Stimulated activated CD8-positive, alpha-beta memory T cell treated with anti-CD3 and anti-CD28 coated beads, Interleukin-7, amount 100 ng/mL, for 24 hours (primary cell): ENCODE measurements around the gene KLHL30.

Experiments used
- DNase-seq: peaks from one replicate; pipeline ENCODE4 v3.0.0-alpha.2; 2020; ENCODE audit warnings: low read depth

Gene KLHL30

DNA sequence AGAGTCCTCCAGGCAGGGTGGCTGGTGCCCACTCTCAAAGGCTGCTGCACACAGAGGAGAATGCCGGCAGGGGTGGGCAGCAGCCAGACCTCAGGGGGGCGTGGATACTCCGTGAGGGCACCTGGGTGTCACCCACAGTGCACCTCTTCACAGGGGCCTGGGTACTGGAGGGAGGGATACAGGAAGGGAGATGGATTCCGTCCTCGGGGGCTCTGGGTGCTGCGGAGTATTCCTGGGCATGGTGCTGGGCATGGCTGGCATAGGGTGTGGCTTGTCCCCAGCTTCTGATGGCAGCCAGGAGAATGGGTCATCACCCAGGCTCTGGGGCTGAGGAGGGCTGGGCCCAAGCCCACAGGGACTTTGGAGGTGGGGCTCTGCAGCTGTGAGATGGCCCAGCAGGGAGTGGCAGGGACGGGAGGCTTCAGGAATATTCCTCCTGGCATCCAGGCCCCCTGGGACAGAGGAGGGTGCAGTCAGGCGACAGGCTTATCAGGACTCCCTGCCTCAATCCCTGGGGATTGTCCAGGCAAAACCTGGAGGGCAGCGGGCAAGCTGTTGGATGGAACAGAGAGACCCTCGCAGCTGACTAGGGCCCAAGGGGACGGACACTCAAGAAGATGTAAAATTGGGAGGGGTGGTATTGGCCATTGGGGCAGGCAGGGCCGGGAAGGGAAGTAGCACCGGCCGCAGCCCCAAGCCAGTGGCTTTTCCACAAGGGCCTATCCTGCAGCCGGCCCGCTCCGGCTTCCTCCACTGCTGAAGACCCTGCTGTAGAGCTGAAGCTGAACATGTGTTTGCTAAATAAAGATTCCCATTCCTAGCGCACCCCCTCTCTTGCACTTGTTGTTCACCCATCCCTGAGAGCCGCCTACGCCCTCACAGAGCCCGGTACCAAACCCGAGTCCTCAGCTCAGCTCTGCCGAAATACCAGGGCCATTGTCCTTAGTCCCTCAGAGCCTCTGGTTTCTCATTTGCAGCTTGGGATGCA is 5.7 kb upstream of the KLHL30 start:
- no peak for DNase-seq

DNA sequence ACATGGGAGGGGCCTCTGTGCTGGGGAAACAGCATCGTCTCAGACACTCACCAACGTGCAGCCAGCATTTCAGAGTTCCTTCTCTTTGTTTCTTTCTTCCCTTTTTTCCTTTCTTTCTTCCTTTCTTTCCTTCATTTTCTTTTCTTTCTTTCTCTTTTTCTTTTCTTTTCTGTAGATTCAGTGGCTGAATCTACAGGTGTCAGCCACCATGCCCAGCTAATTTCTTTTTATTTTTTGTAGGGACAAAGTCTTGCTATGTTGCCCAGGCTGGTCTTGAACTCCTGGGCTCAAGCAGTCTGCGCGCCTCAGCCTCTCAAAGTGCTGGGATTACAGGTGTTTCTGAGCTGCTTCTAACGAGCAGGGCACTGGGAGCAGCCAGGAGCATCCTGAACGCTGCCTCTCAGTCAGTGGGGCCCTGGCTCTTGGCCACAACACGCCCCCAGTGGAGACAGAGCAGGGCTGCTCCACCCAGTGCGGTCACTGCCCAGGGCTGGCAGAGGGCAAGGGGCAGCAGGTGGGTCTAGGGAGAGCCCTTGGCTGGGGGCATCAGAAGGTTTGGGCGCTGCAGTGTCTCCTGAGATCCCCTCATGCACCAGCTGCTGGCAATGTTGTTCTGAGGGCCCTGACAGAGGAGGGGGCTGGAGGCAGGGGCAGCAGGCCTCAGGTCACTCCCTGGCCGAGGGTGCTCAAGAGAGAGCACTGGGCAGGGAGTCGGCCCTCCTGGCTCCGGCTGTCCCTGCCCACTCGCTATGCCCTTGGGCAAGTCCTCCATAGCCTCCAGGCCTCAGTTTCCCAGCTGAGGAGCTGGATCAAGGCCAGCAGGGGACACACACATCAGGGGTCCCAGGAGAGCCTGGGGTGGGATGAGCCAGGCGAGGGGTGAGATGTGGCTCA is 4.7 kb upstream of the KLHL30 start:
- no peak for DNase-seq

DNA sequence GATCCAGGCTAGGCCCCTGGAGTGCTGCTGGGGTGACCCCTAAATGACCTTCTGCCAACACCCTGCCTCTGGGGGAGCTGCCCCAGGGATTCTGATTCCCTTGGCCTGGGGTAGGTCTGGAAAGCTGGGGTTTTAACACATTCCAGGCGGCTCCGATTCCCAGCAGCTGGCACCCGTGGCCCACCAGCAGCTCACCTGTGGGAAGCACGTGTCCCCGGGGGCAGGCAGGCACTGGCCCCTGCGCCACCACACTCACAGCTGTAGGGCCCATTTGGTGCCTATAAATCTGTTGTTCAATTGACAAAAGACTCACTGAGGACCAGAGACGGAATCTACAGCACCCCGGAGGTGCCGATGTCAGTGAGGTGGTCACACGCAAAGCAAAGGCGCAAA is 4.1 kb upstream of the KLHL30 start:
- no peak for DNase-seq

DNA sequence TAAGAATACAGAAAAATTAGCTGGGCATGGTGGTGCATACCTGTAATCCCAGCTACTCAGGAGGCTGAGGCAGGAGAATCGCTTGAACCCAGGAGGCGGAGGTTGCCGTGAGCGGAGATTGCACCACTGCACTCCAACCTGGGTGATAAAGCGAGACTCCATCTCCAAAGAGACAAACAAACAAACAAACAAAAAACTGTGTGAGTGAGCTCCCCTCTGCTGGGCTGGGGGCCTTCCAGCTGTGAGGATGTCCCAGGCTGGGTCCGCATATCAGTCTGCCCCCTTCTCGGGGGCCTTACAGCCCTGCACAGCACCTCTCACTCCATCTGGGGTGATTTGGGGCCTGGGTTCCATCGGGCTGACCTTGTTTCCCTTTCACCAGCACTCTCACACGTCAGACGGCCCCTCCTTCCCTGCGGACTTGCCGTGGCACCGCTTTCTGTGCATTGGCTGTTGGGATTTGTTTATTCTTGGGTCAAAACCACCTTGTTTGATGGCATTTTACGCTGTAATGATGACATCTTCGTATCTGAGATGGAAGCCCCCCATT is 2.8 kb upstream of the KLHL30 start:
- DNase-seq = no peak

DNA sequence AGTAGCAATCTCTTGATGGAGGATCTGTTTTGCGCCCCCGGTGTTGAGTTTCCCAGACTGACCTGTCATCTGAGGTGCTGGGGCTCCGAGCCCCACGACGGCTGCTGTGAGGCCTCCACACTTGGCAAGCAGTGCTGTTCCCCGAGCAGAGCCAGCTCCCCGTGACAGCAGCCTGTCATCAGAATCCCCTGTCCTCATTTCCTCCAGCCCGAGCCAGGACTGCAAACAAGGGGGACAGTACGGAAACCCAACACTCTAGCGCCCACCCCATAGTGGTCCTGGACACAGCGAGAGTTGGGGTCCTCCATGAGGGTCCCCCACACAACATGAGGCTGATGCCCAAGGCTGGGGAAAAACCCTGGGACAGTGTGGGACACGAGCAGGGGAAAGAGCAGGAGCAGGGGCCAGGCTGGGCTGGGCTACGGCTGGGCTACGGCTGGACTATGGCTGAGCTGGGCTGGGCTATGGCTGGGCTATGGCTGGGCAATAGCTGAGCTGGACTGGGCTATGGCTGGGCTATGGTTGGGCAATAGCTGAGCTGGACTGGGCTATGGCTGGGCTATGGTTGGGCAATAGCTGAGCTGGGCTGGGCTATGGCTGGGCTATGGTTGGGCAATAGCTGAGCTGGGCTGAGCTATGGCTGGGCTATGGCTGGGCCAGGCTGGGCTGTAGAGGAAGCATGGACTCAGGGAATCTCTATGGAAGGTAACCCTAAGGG is 1.5 kb upstream of the KLHL30 start:
- DNase-seq = no peak

DNA sequence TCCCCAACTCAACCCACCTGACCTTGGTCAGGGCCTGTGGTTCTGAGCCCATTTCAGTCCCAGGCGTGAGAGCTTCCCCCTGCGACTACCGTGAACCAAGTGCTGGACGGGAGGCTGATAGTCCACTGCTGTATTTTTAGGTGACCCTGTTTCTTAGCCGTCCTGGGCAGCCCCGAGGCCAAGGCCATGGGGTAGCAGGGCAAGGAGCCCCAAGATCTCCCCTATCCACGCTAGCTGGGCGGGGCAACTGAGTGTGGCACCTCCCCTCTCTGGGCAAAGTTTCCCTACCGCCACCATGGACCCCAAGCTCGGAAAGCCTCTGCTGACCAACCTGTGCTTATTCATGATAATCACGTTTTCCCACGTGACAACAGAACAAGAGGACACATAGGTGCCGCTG is 583 bp upstream of the KLHL30 start:
- DNase-seq = no peak

DNA sequence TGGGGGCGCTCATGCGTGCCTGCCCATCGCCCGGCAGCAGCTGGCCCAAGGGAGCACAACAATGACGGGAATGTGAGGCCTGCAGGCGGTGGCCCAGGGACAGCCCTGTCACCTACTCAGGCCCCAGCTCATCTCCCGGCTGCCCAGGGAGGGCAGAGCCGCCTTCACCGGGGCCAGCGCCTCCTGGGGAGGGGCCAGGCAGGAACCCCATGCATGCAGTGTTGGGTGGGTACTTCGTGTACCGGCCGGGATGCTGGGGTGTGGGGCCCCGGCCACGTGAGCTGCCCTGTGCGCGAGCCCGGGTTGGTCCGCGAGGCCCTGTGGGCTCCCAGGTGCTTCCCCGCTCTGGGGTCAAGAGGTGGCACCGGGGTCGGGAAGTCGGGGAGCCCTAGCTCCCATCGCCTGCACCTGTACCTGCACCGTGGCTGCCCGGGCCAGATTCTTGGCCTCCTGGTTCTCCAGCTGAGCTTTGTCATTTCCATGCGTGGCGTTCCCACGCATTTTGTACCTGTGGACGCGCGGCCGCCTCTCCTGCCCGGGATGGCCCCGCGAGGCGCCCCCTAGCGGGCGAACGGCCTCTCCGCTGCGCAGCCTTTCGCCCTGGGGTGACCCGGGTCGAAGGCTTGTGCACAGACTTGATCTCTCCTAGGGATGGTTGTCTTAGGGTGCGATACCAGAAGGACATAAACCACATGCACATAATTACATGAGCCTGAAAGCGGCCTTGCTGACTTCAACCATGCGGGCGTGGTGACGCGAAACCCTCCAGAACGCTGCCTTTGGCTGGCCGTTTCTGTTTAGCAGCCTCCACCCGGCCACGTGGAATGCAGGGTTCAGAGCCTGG is 950 bp downstream of the KLHL30 start:
- DNase-seq = no peak

DNA sequence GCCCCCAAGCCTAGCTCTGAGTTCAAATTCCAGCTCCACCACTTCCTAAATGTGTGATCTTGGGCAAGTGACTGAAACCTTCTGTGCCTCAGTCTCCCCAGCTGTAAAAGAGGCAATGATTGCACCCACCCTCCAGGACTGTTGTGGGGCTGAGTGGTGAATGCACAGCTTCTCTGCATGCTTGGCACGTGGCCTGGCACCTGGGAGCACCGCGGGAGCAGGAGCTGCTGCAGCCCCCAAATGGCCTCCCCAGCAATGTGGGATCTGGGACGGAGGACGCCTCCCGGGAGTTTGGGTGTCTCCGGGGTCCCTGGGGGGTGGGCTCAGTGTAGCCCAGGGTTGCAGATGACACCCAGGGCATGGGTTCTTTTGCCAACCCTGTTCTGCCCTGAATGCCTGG is 1.6 kb downstream of the KLHL30 start:
- no peak for DNase-seq

DNA sequence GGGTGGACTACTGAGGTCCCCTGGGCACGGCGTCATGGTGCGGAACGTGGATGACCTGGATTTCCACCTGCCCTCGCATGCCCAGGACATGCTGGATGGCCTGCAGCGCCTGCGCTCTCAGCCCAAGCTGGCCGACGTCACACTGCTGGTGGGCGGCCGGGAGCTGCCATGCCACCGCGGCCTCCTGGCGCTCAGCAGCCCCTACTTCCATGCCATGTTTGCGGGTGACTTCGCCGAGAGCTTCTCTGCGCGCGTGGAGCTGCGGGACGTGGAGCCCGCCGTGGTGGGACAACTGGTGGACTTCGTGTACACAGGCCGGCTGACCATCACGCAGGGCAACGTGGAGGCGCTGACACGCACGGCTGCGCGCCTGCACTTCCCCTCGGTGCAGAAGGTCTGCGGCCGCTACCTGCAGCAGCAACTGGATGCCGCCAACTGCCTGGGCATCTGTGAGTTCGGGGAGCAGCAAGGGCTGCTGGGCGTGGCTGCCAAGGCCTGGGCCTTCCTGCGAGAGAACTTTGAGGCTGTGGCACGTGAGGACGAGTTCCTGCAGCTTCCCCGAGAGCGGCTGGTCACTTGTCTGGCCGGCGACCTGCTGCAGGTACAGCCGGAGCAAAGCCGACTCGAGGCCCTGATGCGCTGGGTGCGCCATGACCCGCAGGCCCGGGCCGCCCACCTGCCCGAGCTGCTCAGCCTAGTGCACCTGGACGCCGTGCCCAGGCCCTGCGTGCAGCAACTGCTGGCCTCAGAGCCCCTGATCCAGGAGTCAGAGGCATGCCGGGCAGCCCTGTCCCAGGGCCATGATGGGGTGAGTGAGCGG is 2.5 kb downstream of the KLHL30 start:
- DNase-seq = no peak

DNA sequence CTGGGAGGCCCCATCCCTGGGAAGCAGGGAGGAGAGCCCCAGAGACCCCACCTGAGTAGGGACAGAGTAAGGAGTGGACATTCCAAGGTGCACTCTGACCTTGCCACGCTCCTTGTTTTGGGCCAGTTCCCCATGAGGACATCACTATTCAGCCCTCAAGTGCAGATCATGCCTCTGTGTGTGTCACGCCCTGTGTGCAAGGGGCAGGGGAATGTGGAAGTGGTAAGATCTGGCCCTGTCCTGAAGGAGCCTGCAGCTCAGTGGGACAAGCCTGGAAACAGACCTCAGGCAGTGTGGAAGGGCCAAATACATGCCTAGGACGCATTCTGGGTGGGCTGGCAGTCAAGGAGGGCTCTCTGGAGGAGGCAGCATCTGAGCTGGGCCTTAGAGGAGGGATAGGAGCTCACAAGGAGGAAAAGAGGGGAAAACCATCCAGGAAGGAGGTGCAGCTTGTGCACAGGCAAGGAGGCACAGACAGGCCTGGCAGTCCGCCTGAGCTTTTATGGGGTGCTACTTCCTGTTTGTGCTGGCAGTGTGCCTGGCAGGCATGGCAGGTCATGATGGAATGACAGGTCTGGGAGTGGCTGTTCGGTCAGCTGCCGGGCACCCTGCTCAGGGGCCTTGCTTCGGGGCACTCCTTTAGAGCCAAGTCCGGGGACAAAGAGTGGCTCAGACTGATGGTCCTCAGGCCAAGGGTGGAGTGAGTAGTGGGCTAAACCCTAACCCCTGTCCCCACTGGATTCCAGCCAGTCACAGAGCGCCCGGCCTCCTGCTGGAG is 3.3 kb downstream of the KLHL30 start:
- DNase-seq = no peak

DNA sequence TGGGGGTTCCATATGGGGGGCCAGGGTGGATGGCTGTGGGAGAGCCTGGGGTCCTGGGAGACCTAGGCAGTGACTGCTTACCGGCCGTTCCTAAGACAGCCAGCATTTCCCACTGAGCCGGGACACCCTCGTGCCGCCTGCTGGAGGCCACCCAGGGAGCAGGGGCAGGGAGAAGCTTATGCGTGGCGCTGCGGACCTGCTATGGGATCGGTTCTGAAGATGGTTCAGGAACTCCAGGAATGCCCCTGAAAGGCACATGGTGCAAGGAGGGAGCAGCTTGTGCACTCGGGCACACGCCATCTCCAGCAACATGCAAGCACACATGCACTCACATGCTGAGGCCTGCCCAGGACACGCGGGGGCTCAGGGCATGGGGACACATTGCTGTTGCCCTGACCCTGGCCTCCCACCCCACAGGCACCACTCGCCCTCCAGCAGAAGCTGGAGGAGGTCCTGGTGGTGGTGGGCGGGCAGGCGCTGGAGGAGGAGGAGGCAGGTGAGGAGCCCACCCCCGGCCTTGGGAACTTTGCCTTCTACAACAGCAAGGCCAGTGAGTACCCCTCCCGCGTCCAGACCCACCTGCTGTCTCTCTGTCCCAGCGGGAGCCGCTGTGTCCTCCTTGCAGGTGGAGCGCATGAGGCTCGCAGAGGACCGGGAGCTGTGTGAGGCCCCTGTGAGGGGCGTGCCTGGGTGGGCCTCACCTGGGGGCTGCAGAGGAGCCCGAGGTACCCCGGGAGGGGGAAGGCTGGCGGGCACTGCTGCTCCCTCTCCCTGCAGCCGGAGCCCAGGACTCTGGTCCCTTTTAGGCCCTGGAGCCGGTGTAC is 4.1 kb downstream of the KLHL30 start:
- no peak for DNase-seq

DNA sequence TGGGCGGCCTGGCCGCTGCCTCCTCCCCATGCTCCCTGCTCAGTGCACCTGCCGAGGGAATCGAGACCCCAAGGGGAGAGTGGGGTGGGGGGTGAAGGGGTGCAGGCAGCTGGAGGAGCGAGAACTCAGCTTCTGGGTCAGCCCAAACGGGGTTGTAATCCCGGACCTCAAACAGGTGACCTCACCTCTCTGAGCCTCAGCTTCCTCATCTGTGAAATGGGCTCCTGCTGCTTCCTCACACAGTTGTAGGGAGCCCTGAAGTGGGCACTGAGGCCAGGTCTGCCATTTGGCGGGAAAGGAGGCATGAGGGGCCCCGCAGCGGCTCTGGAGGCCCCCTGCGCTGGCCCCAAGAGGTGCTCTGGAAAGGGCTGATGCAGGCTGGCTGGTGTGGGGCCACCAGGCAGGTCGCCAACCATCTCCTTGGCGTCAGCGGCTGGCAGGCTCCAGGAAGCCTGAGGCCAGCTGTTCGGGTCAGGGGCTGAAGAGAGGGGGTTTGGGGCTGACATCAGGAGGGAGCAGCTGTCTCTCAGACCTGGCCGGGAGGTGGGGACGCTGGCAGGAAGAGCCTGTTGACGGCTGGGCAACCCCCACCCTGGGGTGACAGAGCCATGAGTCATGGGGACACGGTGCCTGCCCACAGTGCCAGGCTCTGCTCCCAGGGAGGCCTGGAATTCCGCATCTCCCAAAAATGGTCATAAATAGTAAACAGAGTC is 4.9 kb downstream of the KLHL30 start:
- no peak for DNase-seq

DNA sequence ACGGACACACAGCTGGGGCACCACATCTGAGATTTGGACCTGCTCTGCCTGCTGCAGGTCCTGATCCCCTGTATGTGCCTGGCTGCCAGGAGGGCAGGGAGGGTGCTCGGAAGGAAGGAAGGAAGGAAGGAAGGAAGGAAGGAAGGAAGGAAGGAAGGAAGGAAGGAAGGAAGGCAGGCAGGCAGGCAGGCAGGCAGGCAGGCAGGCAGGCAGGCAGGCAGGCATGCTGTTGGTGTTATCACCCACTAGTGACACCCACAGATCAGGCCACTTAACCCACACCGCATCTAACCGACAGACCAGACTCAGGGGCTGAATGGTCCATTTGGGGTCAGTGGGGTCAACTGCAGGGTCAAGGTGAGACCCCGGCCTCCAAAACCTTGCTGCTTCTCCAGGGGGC is 5.8 kb downstream of the KLHL30 start:
- no peak for DNase-seq

DNA sequence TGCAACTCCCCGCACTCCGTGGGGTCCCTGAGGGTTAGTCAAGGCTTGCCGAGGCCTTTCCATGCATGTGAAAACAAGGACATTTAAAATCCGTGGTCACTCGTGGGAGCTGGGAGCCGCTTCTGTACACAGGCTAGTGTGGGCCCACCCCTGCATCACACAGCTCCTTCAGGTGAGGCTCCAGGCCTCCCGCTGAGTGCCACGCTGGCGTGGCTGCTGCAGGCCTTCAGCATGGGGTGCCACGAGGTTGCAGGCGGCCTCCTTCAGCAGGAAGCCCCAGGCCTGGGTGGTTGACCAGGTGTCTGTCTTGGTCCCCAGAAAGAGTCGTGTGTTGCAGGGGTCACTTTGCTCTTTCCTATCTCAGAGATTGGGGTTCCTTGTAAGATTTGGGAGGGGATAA is 6.6 kb downstream of the KLHL30 start:
- no peak for DNase-seq

DNA sequence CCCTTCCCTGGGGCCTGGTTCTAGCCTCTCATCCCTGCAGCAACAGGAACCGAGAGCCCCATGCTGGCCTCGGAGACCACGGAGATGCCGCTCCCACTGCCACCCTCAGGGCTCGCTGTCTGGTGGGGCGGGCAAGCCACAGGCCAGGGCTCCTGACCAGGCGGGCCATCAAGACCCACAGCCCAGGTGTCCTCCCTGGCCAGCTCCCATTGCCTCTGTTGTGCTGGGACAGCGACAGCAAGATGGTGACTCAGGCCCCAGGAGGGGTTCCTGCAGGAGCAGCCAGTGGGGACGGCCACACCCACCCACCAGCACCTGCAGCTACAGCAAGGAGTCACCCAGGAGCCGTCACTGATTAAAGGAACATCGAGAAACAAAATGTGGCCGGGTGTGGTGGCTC is 7.4 kb downstream of the KLHL30 start:
- no peak for DNase-seq

DNA sequence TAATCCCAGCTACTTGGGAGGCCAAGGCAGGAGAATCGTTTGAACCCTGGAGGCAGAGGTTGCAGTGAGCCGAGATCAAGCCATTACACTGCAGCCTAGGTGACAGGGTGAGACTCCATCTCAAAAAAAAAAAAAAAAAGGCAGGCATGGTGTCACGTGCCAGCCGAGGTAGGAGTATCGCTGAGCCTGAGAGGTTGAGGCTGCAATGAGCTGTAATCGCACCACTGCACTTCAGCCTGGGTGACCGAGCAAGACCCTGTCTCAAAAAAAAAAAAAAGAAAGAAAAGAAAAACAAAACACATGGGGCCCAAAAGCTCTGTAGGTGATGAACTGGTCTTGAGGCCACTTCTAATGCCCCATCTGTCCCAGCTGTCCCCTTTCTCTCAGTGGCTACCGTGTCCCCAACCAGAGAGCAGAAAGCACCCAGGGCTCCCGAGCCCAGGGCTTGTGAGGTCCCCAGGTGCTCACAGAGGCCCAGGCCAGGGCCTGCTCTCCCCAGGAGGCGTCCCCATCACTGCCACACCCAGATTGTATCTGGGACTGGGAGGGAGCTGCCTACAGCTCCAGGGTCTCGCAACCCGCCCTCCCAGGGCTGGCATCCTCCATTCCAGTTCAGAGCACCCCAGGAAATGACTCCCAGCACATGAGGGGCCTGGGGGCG is 8.5 kb downstream of the KLHL30 start:
- DNase-seq = no peak

DNA sequence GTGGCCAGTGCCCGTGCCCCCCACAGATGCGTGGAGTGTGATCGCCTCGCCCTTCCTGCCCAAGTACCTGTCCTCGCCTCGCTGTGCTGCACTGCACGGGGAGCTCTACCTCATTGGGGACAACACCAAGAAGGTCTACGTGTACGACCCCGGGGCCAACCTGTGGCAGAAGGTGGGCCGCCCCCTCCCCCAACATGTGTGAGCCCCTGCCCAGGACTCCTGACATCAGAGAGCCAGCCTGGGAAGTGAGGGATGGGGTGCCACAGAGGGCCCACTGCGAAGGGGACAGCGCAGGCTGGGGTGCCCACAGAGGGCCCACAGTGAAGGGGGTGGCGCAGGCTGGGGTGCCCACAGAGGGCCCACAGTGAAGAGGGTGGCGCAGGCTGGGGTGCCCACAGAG is 10.5 kb downstream of the KLHL30 start:
- DNase-seq = no peak
